AG10803 (cell line): Measurements from ENCODE around the gene PROKR1.

Source experiments
- DNase-seq: peaks from one replicate; pipeline ENCODE4 v3.0.0; 2010; ENCODE audit warnings: low read depth
- H3K4me3 ChIP-seq: 2 replicates; pipeline ENCODE4 v1.5.1; 2011; ENCODE audit warnings: mild to moderate bottlenecking, low read length, control low read depth
- TF ChIP-seq, protein P1 (sequence below): conservative IDR thresholded peaks from 2 replicates; pipeline ENCODE4 v1.5.1; 2011; ENCODE audit warnings: mild to moderate bottlenecking, low read length, control low read depth, inconsistent platforms

PROKR1 gene

DNA sequence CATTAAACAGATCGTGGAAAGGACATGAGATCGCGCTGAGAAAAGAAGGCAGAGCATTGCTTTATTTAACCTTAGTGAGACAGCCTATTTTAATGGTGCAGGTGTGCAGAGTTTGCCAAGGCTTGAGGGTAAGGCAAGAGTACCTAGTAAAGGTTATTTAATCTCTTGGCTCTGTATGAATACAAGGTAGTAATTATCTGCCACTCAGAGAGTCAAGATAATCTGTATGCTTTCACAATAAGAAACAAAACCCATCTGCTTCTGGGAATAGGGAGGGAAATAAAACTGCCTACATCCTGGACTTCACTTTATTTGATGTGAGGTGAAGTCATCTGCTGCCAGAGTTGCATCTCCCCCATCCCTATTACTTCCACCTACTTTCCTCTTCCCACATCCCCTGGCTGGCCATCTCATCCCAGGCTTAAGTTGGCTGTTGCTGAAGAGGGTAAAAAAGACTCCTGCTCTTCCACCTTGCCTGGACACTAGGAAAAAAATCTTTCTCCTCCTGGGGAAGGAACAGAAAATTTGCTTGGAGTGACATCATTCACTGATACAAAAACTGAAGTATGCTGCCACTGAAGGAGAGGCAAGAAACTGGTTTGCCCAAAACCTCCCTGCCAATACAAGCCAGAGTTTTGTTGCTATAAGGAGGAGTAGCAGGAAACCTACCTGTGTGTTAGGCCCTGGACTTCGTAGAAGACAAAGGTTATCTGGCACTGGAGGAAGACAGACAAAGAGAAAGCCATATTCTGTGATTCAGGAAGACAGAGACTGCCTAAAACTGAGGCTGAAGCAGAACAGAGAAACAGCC lies 55.4 kb downstream of the PROKR1 start:
- TF ChIP-seq, protein P1, sequence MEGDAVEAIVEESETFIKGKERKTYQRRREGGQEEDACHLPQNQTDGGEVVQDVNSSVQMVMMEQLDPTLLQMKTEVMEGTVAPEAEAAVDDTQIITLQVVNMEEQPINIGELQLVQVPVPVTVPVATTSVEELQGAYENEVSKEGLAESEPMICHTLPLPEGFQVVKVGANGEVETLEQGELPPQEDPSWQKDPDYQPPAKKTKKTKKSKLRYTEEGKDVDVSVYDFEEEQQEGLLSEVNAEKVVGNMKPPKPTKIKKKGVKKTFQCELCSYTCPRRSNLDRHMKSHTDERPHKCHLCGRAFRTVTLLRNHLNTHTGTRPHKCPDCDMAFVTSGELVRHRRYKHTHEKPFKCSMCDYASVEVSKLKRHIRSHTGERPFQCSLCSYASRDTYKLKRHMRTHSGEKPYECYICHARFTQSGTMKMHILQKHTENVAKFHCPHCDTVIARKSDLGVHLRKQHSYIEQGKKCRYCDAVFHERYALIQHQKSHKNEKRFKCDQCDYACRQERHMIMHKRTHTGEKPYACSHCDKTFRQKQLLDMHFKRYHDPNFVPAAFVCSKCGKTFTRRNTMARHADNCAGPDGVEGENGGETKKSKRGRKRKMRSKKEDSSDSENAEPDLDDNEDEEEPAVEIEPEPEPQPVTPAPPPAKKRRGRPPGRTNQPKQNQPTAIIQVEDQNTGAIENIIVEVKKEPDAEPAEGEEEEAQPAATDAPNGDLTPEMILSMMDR = no peak
- H3K4me3 ChIP-seq = no peak overlapping the region
- DNase-seq = no peak

DNA sequence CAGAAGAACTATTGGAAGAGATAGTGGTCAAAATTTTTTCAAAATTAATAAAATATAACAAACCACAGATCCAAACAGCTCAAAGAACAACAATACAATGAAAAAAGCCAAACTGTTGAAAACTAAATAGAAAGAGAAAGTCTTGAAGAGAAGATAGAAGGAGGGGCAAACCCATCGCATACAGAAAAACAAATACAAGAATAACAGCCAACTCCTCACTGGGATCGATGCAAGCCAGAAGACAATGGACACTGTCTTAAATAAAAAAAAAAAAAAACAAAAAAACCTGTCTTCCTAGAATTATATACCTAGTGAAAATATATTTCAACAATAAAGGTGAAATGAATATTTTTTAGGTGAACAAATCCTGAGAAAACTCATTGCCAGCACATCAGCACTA lies 57.2 kb downstream of the PROKR1 start:
- no peak overlapping the region for H3K4me3 ChIP-seq
- no peak for DNase-seq
- TF ChIP-seq, protein P1 = no peak

DNA sequence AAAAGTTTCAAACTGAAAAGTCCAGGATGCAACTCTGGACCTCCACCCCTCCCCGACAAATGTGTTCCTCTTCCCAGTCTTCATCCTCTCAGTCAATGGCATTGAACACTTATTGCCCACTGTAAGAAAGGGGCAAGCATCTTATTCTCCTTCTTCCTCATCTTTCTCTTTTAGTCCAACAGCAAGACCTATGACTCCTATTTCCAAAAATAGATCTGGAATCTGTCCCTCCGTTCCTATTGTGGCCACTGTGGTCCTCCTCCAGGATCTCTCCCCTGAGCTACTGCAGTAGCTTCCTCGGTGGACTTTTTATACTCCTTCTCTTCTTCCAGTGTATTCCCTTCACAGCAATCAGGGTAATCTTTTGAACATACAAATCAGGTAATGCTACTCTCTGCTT lies 63.3 kb downstream of the PROKR1 start:
- H3K4me3 ChIP-seq = no peak overlapping the region
- no peak for DNase-seq
- TF ChIP-seq, protein P1 = no peak
